NT2/D1 (cell line): ENCODE measurements around the gene NOP16.

ENCODE experiments used
- YY1 ChIP-seq: IDR thresholded peaks from 2 replicates; pipeline ENCODE4 v1.6.1; 2011; ENCODE audit not compliant: insufficient read length, insufficient read depth
- ZNF274 ChIP-seq: IDR thresholded peaks from 2 replicates; pipeline ENCODE4 v1.6.1; 2011; ENCODE audit warnings: mild to moderate bottlenecking, low read depth, low read length

DNA sequence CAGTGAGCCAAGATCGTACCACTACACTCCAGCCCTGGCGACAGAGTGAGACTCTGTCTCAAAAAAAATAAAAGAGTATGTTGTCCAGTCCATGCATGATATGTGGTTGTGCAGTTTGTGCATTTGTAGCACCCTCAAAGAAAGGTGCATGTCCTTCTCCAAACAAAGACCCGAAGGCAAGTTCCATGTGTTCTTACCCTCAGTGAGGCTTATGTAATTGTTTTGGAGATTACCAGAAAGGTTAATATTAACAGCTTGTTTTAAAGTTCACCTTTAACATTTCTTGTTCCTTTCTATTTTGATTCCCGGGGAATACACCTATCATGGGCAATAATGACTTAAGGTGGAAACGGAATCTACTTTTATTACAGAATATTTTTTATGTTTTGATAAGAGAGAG lies 49.1 kb downstream of the NOP16 start:
- TF ChIP-seq ZNF274 = no peak
- no peak for TF ChIP-seq YY1
